ENCODE results near the gene MRGPRG. TPM values are rescaled to one million over a fixed set of nuclear protein-coding genes. Genes with fewer than 3 reads are reported as not detected.

Gene MRGPRG
- polyA plus RNA-seq, 2 of the 4 experiments (the other 2 are of a cell fraction): not detected

- CTCF ChIA-PET: no interaction called here
- no peak for ATAC-seq
Observed at GRCh38 chr11:3175194-3175593, 43.4 kb downstream of the MRGPRG start.

More at GRCh38 chr11:3175194-3175593, 43.4 kb downstream of the MRGPRG start:
- Histone ChIP-seq H3K4me3 (no peak overlapping the region), H3K4me2 (no peak overlapping the region), H3K4me1 (no peaks in the 10 kb centered on the region), H3K9me3 (peaks cover 27% of the 10 kb centered on the region), H3K27ac (no peak overlapping the region)
- POLR2A ChIA-PET: no interaction called here
- TF ChIP-seq ZFP36 (IDR thresholded peaks at IDR 0.05; ENCODE audit: borderline replicate concordance, partially characterized antibody) (no peak), HDAC2 (IDR thresholded peaks at IDR 0.05) (no peak), BCL3 (IDR thresholded peaks at IDR 0.05) (no peak), ELK1 (IDR thresholded peaks at IDR 0.05; ENCODE audit: low read depth, low read length) (no peak), CEBPB (IDR thresholded peaks at IDR 0.05) (no peak), CBX8 (IDR thresholded peaks at IDR 0.05) (no peak), TFCP2L1 (CRISPR knock-in tag; IDR thresholded peaks at IDR 0.05) (no peak), RFX5 (IDR thresholded peaks at IDR 0.05) (no peak), PBX3 (IDR thresholded peaks at IDR 0.05) (no peak), E2F6 (IDR thresholded peaks at IDR 0.05; ENCODE audit: borderline replicate concordance, low read depth) (no peak), ZC3H11A (IDR thresholded peaks at IDR 0.05) (no peak), MAFK (IDR thresholded peaks at IDR 0.05; ENCODE audit: partially characterized antibody) (no peak), JUN (IDR thresholded peaks at IDR 0.05) (no peak), ZNF302 (CRISPR knock-in tag; IDR thresholded peaks at IDR 0.05) (no peak), CTCF (IDR thresholded peaks at IDR 0.05) (no peak), HOXA7 (CRISPR knock-in tag; IDR thresholded peaks at IDR 0.05) (no peak), NPAS2 (CRISPR knock-in tag; IDR thresholded peaks at IDR 0.05; ENCODE audit: borderline replicate concordance) (no peak), HEYL (CRISPR knock-in tag; IDR thresholded peaks at IDR 0.05) (no peak), ATOH8 (CRISPR knock-in tag; IDR thresholded peaks at IDR 0.05; ENCODE audit: low read depth) (no peak)
- FAIRE-seq (no peak), DNase-seq (ENCODE audit: low read depth in 1 of 2, low spot score in 1 of 2) (no peak)
